Measurements from ENCODE around the gene ZNF831.

Gene ZNF831

DNA sequence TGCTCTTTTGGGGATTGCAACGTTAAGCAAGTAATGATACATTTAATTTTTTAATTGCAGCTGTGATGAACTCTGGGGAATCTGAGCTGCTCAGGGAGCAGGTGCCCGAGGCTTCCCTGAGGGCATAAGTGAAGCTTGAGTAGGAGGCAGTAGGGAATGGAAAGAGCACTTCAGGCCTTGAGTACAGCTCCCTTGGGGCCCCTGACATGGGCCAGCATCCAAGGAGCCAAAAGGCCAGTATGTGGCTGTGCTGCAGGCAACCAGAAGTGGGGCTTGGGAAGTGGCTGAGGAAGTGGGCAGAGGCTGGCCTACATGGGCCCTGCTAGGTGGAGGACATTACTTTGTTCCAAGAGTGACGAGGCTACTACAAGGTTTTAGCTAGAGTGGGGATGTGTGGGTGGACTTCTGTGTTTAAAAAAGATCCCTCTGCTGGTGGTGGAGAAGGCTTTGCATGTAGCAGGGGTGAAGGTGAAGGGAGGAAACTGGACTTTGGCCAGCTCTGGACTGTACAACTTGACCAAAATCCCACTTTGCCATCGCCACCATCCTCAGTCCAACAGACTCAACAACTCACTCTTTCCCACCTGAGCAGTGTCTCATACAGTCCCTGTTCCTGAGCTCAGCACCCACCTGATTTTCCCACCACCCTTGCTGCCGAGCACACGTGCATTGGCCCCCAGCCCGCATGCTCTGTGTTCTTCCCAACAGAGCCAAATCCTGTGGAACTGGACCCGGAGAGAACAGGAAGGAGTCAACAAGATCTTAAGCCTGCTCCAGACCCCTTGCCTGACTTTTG lies 10.9 kb upstream of the ZNF831 start:
- Histone ChIP-seq H3K27me3 (ENCODE audit: insufficient read depth, poor library complexity, severe bottlenecking) (no peaks in the 10 kb centered on the region), H3K4me3 (replicated peaks; ENCODE audit: insufficient read depth, low read length) (no peak overlapping the region), H3K27ac (replicated peaks) (no peak overlapping the region)
- no peak for DNase-seq (ENCODE audit: low read depth in 1 of 2, low spot score in 1 of 2)
- TF ChIP-seq, protein P1, sequence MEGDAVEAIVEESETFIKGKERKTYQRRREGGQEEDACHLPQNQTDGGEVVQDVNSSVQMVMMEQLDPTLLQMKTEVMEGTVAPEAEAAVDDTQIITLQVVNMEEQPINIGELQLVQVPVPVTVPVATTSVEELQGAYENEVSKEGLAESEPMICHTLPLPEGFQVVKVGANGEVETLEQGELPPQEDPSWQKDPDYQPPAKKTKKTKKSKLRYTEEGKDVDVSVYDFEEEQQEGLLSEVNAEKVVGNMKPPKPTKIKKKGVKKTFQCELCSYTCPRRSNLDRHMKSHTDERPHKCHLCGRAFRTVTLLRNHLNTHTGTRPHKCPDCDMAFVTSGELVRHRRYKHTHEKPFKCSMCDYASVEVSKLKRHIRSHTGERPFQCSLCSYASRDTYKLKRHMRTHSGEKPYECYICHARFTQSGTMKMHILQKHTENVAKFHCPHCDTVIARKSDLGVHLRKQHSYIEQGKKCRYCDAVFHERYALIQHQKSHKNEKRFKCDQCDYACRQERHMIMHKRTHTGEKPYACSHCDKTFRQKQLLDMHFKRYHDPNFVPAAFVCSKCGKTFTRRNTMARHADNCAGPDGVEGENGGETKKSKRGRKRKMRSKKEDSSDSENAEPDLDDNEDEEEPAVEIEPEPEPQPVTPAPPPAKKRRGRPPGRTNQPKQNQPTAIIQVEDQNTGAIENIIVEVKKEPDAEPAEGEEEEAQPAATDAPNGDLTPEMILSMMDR (IDR thresholded peaks at IDR 0.05; ENCODE audit: insufficient read depth, low read length): no peak
- TF ChIP-seq, protein P2, sequence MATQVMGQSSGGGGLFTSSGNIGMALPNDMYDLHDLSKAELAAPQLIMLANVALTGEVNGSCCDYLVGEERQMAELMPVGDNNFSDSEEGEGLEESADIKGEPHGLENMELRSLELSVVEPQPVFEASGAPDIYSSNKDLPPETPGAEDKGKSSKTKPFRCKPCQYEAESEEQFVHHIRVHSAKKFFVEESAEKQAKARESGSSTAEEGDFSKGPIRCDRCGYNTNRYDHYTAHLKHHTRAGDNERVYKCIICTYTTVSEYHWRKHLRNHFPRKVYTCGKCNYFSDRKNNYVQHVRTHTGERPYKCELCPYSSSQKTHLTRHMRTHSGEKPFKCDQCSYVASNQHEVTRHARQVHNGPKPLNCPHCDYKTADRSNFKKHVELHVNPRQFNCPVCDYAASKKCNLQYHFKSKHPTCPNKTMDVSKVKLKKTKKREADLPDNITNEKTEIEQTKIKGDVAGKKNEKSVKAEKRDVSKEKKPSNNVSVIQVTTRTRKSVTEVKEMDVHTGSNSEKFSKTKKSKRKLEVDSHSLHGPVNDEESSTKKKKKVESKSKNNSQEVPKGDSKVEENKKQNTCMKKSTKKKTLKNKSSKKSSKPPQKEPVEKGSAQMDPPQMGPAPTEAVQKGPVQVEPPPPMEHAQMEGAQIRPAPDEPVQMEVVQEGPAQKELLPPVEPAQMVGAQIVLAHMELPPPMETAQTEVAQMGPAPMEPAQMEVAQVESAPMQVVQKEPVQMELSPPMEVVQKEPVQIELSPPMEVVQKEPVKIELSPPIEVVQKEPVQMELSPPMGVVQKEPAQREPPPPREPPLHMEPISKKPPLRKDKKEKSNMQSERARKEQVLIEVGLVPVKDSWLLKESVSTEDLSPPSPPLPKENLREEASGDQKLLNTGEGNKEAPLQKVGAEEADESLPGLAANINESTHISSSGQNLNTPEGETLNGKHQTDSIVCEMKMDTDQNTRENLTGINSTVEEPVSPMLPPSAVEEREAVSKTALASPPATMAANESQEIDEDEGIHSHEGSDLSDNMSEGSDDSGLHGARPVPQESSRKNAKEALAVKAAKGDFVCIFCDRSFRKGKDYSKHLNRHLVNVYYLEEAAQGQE (IDR thresholded peaks at IDR 0.05; ENCODE audit: insufficient replicate concordance, low read depth): no peak
- TF ChIP-seq GABPA (IDR thresholded peaks at IDR 0.05; ENCODE audit: low read depth): no peak
- no peak for TF ChIP-seq SPI1 (IDR thresholded peaks at IDR 0.05; ENCODE audit: borderline replicate concordance, low read depth)
- no peak for TF ChIP-seq POLR2AphosphoS5 (IDR thresholded peaks at IDR 0.05; ENCODE audit: low read depth)

DNA sequence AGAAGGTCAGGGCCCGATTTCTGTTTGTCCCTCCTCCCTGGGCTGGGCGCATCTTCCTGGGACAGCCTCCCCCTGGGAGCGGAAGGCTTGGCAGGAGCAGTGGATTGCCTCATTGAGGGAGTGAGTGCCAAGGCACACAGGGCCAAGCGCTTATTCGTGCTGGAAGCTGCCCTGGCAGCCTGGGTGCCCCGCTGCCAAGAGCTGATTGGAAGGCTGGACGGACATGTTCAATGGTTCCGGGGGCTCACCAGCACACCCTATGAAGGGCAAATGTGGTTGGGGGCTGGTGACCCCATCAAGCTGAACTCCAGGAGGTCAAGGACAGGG lies 10.3 kb upstream of the ZNF831 start:
- Histone ChIP-seq H3K27ac (replicated peaks) (no peak overlapping the region), H3K4me3 (replicated peaks; ENCODE audit: insufficient read depth, low read length) (no peak overlapping the region), H3K27me3 (ENCODE audit: insufficient read depth, poor library complexity, severe bottlenecking) (no peaks in the 10 kb centered on the region)
- DNase-seq (ENCODE audit: low read depth in 1 of 2, low spot score in 1 of 2): no peak
- TF ChIP-seq, protein P1 (IDR thresholded peaks at IDR 0.05; ENCODE audit: insufficient read depth, low read length): no peak
- TF ChIP-seq SPI1 (IDR thresholded peaks at IDR 0.05; ENCODE audit: borderline replicate concordance, low read depth) (no peak), GABPA (IDR thresholded peaks at IDR 0.05; ENCODE audit: low read depth) (no peak), POLR2AphosphoS5 (IDR thresholded peaks at IDR 0.05; ENCODE audit: low read depth) (no peak)
- TF ChIP-seq, protein P2 (IDR thresholded peaks at IDR 0.05; ENCODE audit: insufficient replicate concordance, low read depth): no peak

DNA sequence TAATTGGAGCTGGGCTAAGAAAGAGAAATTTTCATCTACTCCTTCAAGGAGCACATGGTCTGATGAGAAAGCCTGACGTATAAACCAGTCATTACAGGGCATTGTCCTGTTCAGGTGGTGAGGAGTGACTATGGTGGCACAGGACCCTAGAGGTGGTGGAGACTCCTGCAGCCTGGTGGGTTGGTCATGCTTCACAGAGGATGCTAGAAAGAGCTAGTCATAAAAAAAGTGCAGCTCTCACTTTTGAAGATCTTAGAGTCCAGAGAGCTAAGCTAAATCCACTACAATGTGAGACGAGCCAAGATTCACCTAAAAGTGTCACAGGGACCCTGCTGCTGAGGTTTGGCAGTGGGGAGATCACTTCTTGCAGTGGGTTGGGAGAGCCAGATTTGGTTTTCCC lies 9.8 kb upstream of the ZNF831 start:
- TF ChIP-seq, protein P1 (IDR thresholded peaks at IDR 0.05; ENCODE audit: insufficient read depth, low read length): no peak
- Histone ChIP-seq H3K27me3 (ENCODE audit: insufficient read depth, poor library complexity, severe bottlenecking) (no peaks in the 10 kb centered on the region), H3K27ac (replicated peaks) (no peak overlapping the region), H3K4me3 (replicated peaks; ENCODE audit: insufficient read depth, low read length) (no peak overlapping the region)
- DNase-seq (ENCODE audit: low read depth in 1 of 2, low spot score in 1 of 2): no peak

All from HL-60 (cell line).